T-cell (primary cell): ENCODE measurements around the gene GAS6. TPM values are rescaled to one million over a fixed set of nuclear protein-coding genes. Genes with fewer than 3 reads are reported as not detected.
A peak's percentile ranks its signal among the peaks of the same experiment; 100 is the strongest.

Experiments used
- ATAC-seq, 4 experiments: fragments of 200-7000 bp in 3 of 4; fragments of 150-1000 bp in 1 of 4; cut with Tn5 transposase; replicated peaks in 1 of 4; 1 replicate in 3 of 4; 2 replicates in 1 of 4; pipeline ENCODE4 v1.10.0; 2021; ENCODE audit warnings: moderate library complexity in 3 of 4, mild to moderate bottlenecking in 2 of 4, moderate number of reproducible peaks in 1 of 4
- CTCF ChIA-PET, 2 donors: fragments of 300-600 bp; sonication (Branson Sonifier 250); formaldehyde crosslinking; loops; one replicate each; lab custom pipeline; 2022; ENCODE audit warnings: antibody characterized with exemption in 2 of 2; lab: Charles Lee
- POLR2A ChIA-PET, 2 donors: fragments of 300-600 bp; sonication (Branson Sonifier 250); formaldehyde crosslinking; loops; one replicate each; lab custom pipeline; 2022; ENCODE audit warnings: antibody characterized with exemption in 2 of 2; lab: Charles Lee
- DNase-seq, 35 experiments: peaks; one replicate each; pipeline versions ENCODE4 v3.0.0 to v3.0.0-alpha.2; 2013 to 2023
- H3K27ac ChIP-seq: one replicate; pipeline ENCODE4 v1.5.1; 2013; ENCODE audit warnings: low read length
- H3K27me3 ChIP-seq, 2 experiments: replicated peaks in 1 of 2; 1 replicate in 1 of 2; 2 replicates in 1 of 2; pipeline versions ENCODE4 v1.6.1 to v1.7.0; 2013; ENCODE audit warnings: low read length in 1 of 2, mixed read lengths in 1 of 2; ENCODE audit not compliant: control insufficient read depth in 2 of 2, insufficient read depth in 2 of 2; ENCODE audit errors: extremely low read depth in 1 of 2
- H3K36me3 ChIP-seq, 2 donors: 1 replicate in 1 of 2; 2 replicates in 1 of 2; pipeline versions ENCODE4 v1.6.1 to v1.7.0; 2013; ENCODE audit warnings: low read length in 1 of 2; ENCODE audit not compliant: control insufficient read depth in 2 of 2, insufficient read depth in 1 of 2; ENCODE audit errors: extremely low read depth in 1 of 2
- H3K4me1 ChIP-seq, 2 experiments: 1 replicate in 1 of 2; 2 replicates in 1 of 2; pipeline versions ENCODE4 v1.6.1 to v1.7.0; 2013; ENCODE audit warnings: low read length in 2 of 2, mixed read lengths in 1 of 2; ENCODE audit not compliant: insufficient read depth in 2 of 2, control insufficient read depth in 1 of 2; ENCODE audit errors: extremely low read depth in 1 of 2
- H3K4me3 ChIP-seq, 2 donors: 1 replicate in 1 of 2; 2 replicates in 1 of 2; pipeline versions ENCODE4 v1.5.1 to v1.7.0; 2013; ENCODE audit warnings: mild to moderate bottlenecking in 2 of 2, low read length in 1 of 2, moderate library complexity in 1 of 2; ENCODE audit not compliant: control insufficient read depth in 1 of 2; ENCODE audit errors: extremely low read depth in 1 of 2
- H3K9me3 ChIP-seq: 2 replicates; pipeline ENCODE4 v1.7.0; 2013
- H3K27ac Mint-ChIP-seq, 2 donors: one replicate each; pipeline ENCODE4 v1.8.0; 2020 to 2021; ENCODE audit warnings: mild to moderate bottlenecking in 2 of 2, mixed read lengths in 2 of 2
- H3K27me3 Mint-ChIP-seq, 2 donors: one replicate each; pipeline ENCODE4 v1.8.0; 2021 to 2022; ENCODE audit warnings: mixed read lengths in 2 of 2
- H3K36me3 Mint-ChIP-seq: one replicate; pipeline ENCODE4 v1.8.0; 2021; ENCODE audit warnings: mixed read lengths
- H3K4me1 Mint-ChIP-seq, 3 donors: one replicate each; pipeline ENCODE4 v1.8.0; 2020 to 2022; ENCODE audit warnings: mixed read lengths in 3 of 3, mild to moderate bottlenecking in 1 of 3
- H3K4me3 Mint-ChIP-seq, 3 donors: one replicate each; pipeline ENCODE4 v1.8.0; 2020 to 2022; ENCODE audit warnings: mild to moderate bottlenecking in 3 of 3, mixed read lengths in 3 of 3, moderate library complexity in 3 of 3
- H3K9me3 Mint-ChIP-seq, 3 donors: one replicate each; pipeline ENCODE4 v1.8.0; 2020 to 2022; ENCODE audit warnings: mixed read lengths in 3 of 3
- WGBS: methylation state at CpG from one replicate; pipeline ENCODE4 v1.1.5; 2013; ENCODE audit warnings: missing lambda C conversion rate; ENCODE audit not compliant: insufficient coverage; 5-methylcytosine and 5-hydroxymethylcytosine counted together
- total RNA-seq, 35 experiments: library from RNA in 6 of 35; stranded (reverse) in 6 of 35; fragments of 120-200 nt in 1 of 35; gene quantifications; one replicate each; pipeline versions ENCODE4 v1.2.1 to v1.2.4 and lab custom pipeline; 2013 to 2026

Gene GAS6
- total RNA-seq, 5 donors from 2014 or later (not counting 1 experiment from before 2014, with no cell fraction given): 1.1 to 10.2 (median 4.7) TPM

- 66% methylated on average over 9 of the region's 17 CpGs for WGBS
- no peak overlapping the region for H3K4me3 ChIP-seq
- H3K9me3 ChIP-seq: no peaks in the 10 kb centered on the region
- H3K36me3 ChIP-seq: no peaks in the 10 kb centered on the region
- H3K27me3 Mint-ChIP-seq: peaks cover 3 to 8% of the 10 kb centered on the region in 2 donors
- DNase-seq (peak in 4 of 35 experiments; percentile 6 to 25 (median 19)), ATAC-seq (peak in 3 of 4 experiments; percentile 19 to 62 (median 57))
- H3K27me3 ChIP-seq: peaks cover 0 to 23% of the 10 kb centered on the region in 2 experiments
- ChIA-PET POLR2A (interaction anchor here in 1 of 2 donors (0.6 kb wide), 1 partner anchor 460 kb away, joined by 4 read pairs; no protein-coding TSS in a partner anchor), CTCF (no interaction called here)
- peaks cover 15 to 33% of the 10 kb centered on the region in 2 experiments for H3K4me1 ChIP-seq
- peak overlapping the region; percentile 73 to 78 for H3K27ac Mint-ChIP-seq
- no peak overlapping the region for H3K4me3 Mint-ChIP-seq
- H3K9me3 Mint-ChIP-seq: no peaks in the 10 kb centered on the region
- H3K4me1 Mint-ChIP-seq: peaks cover 20 to 31% (median 23%) of the 10 kb centered on the region in 3 donors
- no peak overlapping the region for H3K27ac ChIP-seq
- no peaks in the 10 kb centered on the region for H3K36me3 Mint-ChIP-seq
These were observed 17.1 kb upstream of the GAS6 start for GRCh38 chr13:113880651-113881611.

- CTCF ChIA-PET: no interaction called here
- H3K4me1 Mint-ChIP-seq: peaks cover 20 to 35% (median 23%) of the 10 kb centered on the region in 3 donors
These were observed 15.9 kb upstream of the GAS6 start for GRCh38 chr13:113879494-113880360.

DNA sequence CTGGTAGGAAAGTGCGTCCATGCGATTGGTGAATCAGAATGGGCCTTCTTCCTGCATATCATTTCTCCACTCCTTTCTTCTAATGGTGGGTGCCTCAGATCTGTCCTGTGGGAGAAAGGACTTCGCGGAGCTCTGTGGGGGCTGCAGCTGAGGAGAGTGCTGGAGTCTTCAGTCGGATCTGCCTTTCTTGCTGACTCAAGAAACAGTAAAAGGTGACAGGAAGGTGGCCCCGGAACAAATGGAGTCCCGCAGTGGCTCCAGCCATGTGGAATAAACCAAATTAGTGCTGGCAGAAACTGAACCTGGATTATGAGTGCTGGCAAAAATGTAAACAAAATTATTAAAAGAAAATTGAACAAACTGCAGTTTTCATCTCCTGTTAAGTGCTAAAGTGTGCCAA, 15.1 kb upstream of the GAS6 start:
- CTCF ChIA-PET: no interaction called here
- WGBS: 79% methylated on average over 3 of the region's 7 CpGs
- Mint-ChIP-seq H3K36me3 (no peaks in the 10 kb centered on the region), H3K4me3 (no peak overlapping the region), H3K9me3 (no peaks in the 10 kb centered on the region), H3K4me1 (peaks cover 20 to 35% (median 23%) of the 10 kb centered on the region in 3 donors), H3K27me3 (no peaks in the 10 kb centered on the region), H3K27ac (no peak overlapping the region)
- peaks cover 0 to 32% of the 10 kb centered on the region in 2 experiments for H3K27me3 ChIP-seq
- H3K27ac ChIP-seq: no peak overlapping the region
- DNase-seq (peak in 1 of 35 experiments; percentile 1), ATAC-seq (no peak)
- H3K4me3 ChIP-seq: no peak overlapping the region
- POLR2A ChIA-PET: no interaction called here
- peaks cover 15 to 48% of the 10 kb centered on the region in 2 experiments for H3K4me1 ChIP-seq
- no peaks in the 10 kb centered on the region for H3K36me3 ChIP-seq
- H3K9me3 ChIP-seq: no peaks in the 10 kb centered on the region

More at GRCh38 chr13:113879494-113880360, 15.9 kb upstream of the GAS6 start:
- Histone ChIP-seq H3K27me3 (peaks cover 0 to 29% of the 10 kb centered on the region in 2 experiments), H3K9me3 (no peaks in the 10 kb centered on the region), H3K4me1 (peaks cover 15 to 45% of the 10 kb centered on the region in 2 experiments), H3K27ac (no peak overlapping the region), H3K36me3 (no peaks in the 10 kb centered on the region), H3K4me3 (no peak overlapping the region)
- Mint-ChIP-seq H3K27ac (no peak overlapping the region), H3K36me3 (no peaks in the 10 kb centered on the region), H3K9me3 (no peaks in the 10 kb centered on the region), H3K4me3 (no peak overlapping the region), H3K27me3 (peaks cover 0 to 1% of the 10 kb centered on the region in 2 donors)
- 91% methylated on average over 6 of the region's 11 CpGs for WGBS
- POLR2A ChIA-PET: no interaction called here
- DNase-seq (peak in 1 of 35 experiments; percentile 3), ATAC-seq (no peak)

DNA sequence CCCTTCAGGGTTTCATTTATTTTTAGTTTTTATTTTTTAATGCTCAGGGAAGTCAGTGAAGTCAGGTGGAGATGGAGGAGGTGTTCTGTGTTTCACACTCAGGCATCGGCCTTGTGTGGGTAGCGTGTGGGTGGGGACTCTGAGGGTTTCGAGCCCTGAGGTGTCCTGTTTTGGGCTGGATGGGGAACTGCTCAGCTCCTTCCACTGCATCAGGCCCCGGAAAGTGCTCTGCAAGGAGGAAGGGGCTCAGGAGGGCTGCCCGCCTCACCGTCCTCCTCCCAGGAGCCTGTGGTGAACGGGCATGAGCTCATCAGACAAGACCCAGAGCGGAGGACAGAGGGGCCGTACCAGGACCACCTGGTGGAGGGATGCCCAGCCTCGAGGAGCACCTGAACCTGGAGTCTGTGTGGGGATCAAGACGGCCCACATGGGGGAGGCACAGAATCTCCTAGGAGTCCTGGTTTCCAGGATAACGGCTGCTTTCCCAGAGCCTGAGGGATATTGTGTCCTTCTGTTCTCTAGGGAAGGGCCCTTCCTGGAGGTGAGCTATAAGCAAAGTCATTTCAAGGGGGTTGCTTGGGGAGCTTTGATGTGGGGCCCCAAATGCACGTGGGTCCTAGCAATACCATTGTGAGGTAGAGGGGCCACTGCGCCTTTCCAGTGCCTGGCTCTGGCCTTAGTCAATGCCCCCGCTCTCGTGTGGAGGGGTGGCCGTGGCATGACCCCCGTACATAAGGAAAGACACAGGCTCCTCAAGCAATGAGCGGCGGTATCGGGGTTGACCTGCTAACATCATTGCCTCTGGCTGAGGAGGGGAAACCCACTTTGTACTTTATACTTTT, 13.5 kb upstream of the GAS6 start:
- H3K4me3 ChIP-seq: no peak overlapping the region
- peaks cover 17 to 27% (median 19%) of the 10 kb centered on the region in 3 donors for H3K4me1 Mint-ChIP-seq
- H3K36me3 ChIP-seq: no peaks in the 10 kb centered on the region
- peaks cover 14 to 42% of the 10 kb centered on the region in 2 experiments for H3K4me1 ChIP-seq
- no peak overlapping the region for H3K4me3 Mint-ChIP-seq
- ATAC-seq (no peak), DNase-seq (peak in 1 of 35 experiments; percentile 5)
- peaks cover 6 to 11% of the 10 kb centered on the region in 2 donors for H3K27me3 Mint-ChIP-seq
- H3K27me3 ChIP-seq: peaks cover 0 to 35% of the 10 kb centered on the region in 2 experiments
- ChIA-PET POLR2A (no interaction called here), CTCF (no interaction called here)
- H3K36me3 Mint-ChIP-seq: no peaks in the 10 kb centered on the region
- peaks cover 0 to 4% (median 0%) of the 10 kb centered on the region in 3 donors for H3K9me3 Mint-ChIP-seq
- H3K27ac Mint-ChIP-seq: peak overlapping the region in 1 of 2 donors; percentile 27
- H3K27ac ChIP-seq: peak overlapping the region; percentile 53
- no peaks in the 10 kb centered on the region for H3K9me3 ChIP-seq
- WGBS: 83% methylated on average over 14 of the region's 21 CpGs

GRCh38 chr13:113876346-113877148, 12.7 kb upstream of the GAS6 start:
- Histone ChIP-seq H3K4me3 (no peak overlapping the region), H3K9me3 (no peaks in the 10 kb centered on the region), H3K36me3 (no peaks in the 10 kb centered on the region), H3K27ac (peak overlapping the region; percentile 53), H3K4me1 (peaks cover 6 to 34% of the 10 kb centered on the region in 2 experiments), H3K27me3 (peaks cover 0 to 32% of the 10 kb centered on the region in 2 experiments)
- Mint-ChIP-seq H3K9me3 (peaks cover 0 to 4% (median 0%) of the 10 kb centered on the region in 3 donors), H3K27me3 (peaks cover 11 to 14% of the 10 kb centered on the region in 2 donors), H3K4me1 (peaks cover 9 to 19% (median 11%) of the 10 kb centered on the region in 3 donors), H3K36me3 (no peaks in the 10 kb centered on the region), H3K27ac (peak overlapping the region in 1 of 2 donors; percentile 27), H3K4me3 (no peak overlapping the region)
- 58% methylated on average over 7 of the region's 18 CpGs for WGBS
- ChIA-PET POLR2A (no interaction called here), CTCF (no interaction called here)
- ATAC-seq: peak in 1 of 4 experiments; percentile 68
- peak in 18 of 35 experiments; percentile 19 to 68 (median 37) for DNase-seq
